ENCODE results near the gene TRIM56. TPM values are rescaled to one million over a fixed set of nuclear protein-coding genes. Genes with fewer than 3 reads are reported as not detected.
A peak's percentile ranks its signal among the peaks of the same experiment; 100 is the strongest.

The TRIM56 gene
- total and polyA plus RNA-seq, 9 of the 15 experiments (the other 6 are each of a cell fraction or from before 2014, with no cell fraction given), result 2.0 to 29.7 (median 11.6) TPM

DNA sequence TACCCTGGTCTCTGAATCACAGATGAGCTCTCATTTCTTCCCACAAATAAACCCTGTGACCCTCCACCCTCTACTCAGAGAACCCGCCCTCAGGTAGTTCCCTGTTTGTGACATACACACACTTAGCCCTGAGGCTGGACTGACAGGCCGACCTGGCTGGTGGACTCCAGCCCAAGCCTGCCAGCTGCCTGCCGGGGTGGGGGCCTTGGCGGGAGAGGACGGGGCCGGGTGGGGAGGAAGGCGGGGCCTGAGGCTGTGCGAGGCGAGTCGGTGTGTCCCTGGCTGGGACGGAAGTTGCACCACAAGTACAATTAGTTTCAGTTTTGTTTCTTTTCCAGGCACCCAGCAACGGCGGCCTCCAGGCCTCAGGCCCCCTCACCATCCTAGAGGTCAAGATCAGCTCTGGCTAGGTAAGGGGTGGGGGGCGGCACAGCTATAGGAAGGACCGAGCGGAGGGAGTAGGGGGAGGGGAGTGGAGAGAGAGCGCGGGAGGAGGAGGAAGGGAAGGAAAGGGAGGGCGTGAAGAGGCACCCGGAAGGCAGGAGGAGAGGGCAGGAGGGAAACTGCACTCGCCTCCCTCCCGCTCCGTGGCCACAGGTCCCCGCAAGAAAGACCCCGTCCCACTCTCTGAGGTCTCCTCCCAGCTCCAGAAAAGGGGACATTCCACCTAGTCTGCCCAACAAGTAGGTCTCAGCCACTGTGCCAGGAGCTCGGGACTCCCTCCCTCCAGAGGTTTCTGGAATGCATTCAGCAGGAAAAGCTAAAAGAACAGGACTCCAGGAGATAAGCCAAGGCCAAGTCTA is at the start of gene TRIM56 (continued):
- TF ChIP-seq, protein P1, sequence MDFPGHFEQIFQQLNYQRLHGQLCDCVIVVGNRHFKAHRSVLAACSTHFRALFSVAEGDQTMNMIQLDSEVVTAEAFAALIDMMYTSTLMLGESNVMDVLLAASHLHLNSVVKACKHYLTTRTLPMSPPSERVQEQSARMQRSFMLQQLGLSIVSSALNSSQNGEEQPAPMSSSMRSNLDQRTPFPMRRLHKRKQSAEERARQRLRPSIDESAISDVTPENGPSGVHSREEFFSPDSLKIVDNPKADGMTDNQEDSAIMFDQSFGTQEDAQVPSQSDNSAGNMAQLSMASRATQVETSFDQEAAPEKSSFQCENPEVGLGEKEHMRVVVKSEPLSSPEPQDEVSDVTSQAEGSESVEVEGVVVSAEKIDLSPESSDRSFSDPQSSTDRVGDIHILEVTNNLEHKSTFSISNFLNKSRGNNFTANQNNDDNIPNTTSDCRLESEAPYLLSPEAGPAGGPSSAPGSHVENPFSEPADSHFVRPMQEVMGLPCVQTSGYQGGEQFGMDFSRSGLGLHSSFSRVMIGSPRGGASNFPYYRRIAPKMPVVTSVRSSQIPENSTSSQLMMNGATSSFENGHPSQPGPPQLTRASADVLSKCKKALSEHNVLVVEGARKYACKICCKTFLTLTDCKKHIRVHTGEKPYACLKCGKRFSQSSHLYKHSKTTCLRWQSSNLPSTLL (IDR thresholded peaks at IDR 0.05), result no peak
- no peak for TF ChIP-seq TAF15 (IDR thresholded peaks at IDR 0.05; ENCODE audit: low read depth, low read length)
- peak; percentile 68 for TF ChIP-seq NCOA1 (IDR thresholded peaks at IDR 0.05; ENCODE audit: low read depth)
- TF ChIP-seq, protein P2, sequence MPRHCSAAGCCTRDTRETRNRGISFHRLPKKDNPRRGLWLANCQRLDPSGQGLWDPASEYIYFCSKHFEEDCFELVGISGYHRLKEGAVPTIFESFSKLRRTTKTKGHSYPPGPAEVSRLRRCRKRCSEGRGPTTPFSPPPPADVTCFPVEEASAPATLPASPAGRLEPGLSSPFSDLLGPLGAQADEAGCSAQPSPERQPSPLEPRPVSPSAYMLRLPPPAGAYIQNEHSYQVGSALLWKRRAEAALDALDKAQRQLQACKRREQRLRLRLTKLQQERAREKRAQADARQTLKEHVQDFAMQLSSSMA (CRISPR knock-in tag; IDR thresholded peaks at IDR 0.05), result no peak
- TF ChIP-seq ZNF507 (tag; conservative IDR thresholded peaks at IDR 0.05), result no peak
- peak; percentile 80; the same call in 1 of the 2 replicates for TF ChIP-seq NBN (IDR thresholded peaks at IDR 0.05; ENCODE audit: low read depth)
- peak; percentile 45; the same call in 1 of the 2 replicates for TF ChIP-seq BRD4 (IDR thresholded peaks at IDR 0.05)
- TF ChIP-seq ETV1 (tag; conservative IDR thresholded peaks at IDR 0.05; ENCODE audit: low read depth), result peak; percentile 80
- TF ChIP-seq KAT7 (CRISPR knock-in tag; IDR thresholded peaks at IDR 0.05; ENCODE audit: borderline replicate concordance), result 0 out of 2 replicates have a peak, but pooled peaks have one; percentile 83
- TF ChIP-seq FOXJ2 (tag; IDR thresholded peaks at IDR 0.05), result no peak
- TF ChIP-seq NFRKB (IDR thresholded peaks at IDR 0.05; ENCODE audit: low read depth), result peak; percentile 56; the same call in 1 of the 2 replicates
- TF ChIP-seq RBBP5 (IDR thresholded peaks at IDR 0.05; ENCODE audit: borderline replicate concordance, insufficient read depth, low read length, poor library complexity, severe bottlenecking), result peak; percentile 57
- peak; percentile 52 for TF ChIP-seq ASH1L (IDR thresholded peaks at IDR 0.05; ENCODE audit: borderline replicate concordance, low read depth, partially characterized antibody)
- TF ChIP-seq, protein P3, sequence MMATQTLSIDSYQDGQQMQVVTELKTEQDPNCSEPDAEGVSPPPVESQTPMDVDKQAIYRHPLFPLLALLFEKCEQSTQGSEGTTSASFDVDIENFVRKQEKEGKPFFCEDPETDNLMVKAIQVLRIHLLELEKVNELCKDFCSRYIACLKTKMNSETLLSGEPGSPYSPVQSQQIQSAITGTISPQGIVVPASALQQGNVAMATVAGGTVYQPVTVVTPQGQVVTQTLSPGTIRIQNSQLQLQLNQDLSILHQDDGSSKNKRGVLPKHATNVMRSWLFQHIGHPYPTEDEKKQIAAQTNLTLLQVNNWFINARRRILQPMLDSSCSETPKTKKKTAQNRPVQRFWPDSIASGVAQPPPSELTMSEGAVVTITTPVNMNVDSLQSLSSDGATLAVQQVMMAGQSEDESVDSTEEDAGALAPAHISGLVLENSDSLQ (IDR thresholded peaks at IDR 0.05), result peak; percentile 90
- TF ChIP-seq, protein P4, sequence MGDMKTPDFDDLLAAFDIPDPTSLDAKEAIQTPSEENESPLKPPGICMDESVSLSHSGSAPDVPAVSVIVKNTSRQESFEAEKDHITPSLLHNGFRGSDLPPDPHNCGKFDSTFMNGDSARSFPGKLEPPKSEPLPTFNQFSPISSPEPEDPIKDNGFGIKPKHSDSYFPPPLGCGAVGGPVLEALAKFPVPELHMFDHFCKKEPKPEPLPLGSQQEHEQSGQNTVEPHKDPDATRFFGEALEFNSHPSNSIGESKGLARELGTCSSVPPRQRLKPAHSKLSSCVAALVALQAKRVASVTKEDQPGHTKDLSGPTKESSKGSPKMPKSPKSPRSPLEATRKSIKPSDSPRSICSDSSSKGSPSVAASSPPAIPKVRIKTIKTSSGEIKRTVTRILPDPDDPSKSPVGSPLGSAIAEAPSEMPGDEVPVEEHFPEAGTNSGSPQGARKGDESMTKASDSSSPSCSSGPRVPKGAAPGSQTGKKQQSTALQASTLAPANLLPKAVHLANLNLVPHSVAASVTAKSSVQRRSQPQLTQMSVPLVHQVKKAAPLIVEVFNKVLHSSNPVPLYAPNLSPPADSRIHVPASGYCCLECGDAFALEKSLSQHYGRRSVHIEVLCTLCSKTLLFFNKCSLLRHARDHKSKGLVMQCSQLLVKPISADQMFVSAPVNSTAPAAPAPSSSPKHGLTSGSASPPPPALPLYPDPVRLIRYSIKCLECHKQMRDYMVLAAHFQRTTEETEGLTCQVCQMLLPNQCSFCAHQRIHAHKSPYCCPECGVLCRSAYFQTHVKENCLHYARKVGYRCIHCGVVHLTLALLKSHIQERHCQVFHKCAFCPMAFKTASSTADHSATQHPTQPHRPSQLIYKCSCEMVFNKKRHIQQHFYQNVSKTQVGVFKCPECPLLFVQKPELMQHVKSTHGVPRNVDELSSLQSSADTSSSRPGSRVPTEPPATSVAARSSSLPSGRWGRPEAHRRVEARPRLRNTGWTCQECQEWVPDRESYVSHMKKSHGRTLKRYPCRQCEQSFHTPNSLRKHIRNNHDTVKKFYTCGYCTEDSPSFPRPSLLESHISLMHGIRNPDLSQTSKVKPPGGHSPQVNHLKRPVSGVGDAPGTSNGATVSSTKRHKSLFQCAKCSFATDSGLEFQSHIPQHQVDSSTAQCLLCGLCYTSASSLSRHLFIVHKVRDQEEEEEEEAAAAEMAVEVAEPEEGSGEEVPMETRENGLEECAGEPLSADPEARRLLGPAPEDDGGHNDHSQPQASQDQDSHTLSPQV (IDR thresholded peaks at IDR 0.05), result peak; percentile 30; the same call in 1 of the 2 replicates
- TF ChIP-seq, protein P5, sequence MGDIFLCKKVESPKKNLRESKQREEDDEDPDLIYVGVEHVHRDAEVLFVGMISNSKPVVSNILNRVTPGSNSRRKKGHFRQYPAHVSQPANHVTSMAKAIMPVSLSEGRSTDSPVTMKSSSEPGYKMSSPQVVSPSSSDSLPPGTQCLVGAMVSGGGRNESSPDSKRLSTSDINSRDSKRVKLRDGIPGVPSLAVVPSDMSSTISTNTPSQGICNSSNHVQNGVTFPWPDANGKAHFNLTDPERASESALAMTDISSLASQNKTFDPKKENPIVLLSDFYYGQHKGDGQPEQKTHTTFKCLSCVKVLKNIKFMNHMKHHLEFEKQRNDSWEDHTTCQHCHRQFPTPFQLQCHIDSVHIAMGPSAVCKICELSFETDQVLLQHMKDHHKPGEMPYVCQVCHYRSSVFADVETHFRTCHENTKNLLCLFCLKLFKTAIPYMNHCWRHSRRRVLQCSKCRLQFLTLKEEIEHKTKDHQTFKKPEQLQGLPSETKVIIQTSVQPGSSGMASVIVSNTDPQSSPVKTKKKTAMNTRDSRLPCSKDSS (IDR thresholded peaks at IDR 0.05; ENCODE audit: low read depth, partially characterized antibody), result no peak
- 0 out of 2 replicates have a peak, but pooled peaks have one; percentile 24 for TF ChIP-seq IRF2 (CRISPR knock-in tag; IDR thresholded peaks at IDR 0.05)
- peak; percentile 26; the same call in 1 of the 2 replicates for TF ChIP-seq PML (IDR thresholded peaks at IDR 0.05; ENCODE audit: low read length)

Data from K562 (cell line).